Measurements from ENCODE around the gene COL8A1. TPM values are rescaled to one million over a fixed set of nuclear protein-coding genes. Genes with fewer than 3 reads are reported as not detected.

COL8A1 gene
- total and polyA plus RNA-seq, 2 donors (not counting 1 experiment from before 2014, with no cell fraction given): 0.12 TPM; not detected in 1

DNA sequence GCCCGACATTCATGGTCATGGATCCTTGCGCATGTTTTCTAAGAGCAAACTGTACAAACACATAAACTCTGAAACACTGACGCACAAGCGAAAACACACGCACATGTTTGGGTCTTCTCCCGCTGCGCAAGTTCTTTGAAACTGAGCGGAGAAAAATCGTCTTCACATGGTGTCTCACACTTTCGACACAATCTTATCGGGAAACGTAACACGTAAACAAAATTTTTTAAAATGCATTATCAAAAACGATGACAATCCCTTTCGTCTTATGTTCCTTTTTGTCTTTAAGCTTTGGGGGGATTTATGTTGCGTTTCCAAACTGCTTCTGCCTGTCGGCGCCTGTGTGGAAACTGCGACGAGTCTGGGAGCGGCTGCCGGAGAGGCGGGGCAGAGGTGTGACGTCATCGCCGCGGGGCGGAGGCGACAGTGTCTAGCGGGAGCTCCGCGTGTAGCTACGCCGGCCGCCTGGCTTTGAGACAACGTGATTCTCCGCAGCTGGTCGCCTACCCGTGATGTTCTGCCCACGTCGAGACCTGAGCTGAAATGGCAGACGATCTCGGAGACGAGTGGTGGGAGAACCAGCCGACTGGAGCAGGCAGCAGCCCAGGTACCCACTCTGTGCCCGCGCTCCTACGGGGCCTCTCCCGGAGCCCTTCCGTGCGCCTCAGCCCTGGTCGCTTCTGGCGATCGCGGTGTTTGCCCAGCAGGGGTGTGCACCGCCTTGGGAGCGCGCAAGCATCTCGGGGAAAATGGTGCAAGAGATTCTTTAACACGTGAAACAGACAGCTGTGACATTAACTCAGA, 179.2 kb downstream of the COL8A1 start, which contains the start of gene CMSS1:
Gene CMSS1 (plus strand): TSS at position 426 of the 804 bp plus-strand sequence.
- POLR2A ChIA-PET: interaction anchor here (1.4 kb wide), 1 partner anchor 443 kb away, joined by 8 read pairs; the partner anchor contains the start of gene TBC1D23
- H3K4me3 ChIP-seq (ENCODE audit: control extremely low read depth in 1 of 5, extremely low read depth in 1 of 5, insufficient read depth in 1 of 5, low read depth in 2 of 5, low read length in 4 of 5): peak within 1 kb of the TSS; percentile 71 to 99 (median 89)

More for the DNA sequence above, 179.2 kb downstream of the COL8A1 start, which contains the start of gene CMSS1:
- Mint-ChIP-seq H3K4me3 (peak within 1 kb of the TSS; percentile 99), H3K9me3 (ENCODE audit: insufficient read depth) (no peaks in the 10 kb centered on the region), H3K27ac (peak within 1 kb of the TSS; percentile 100), H3K27me3 (no peaks in the 10 kb centered on the region), H3K4me1 (peaks cover 39% of the 10 kb centered on the region)
- peak; percentile 98 for DNase-seq
- intact Hi-C loops (cut with micrococcal nuclease): loop anchor here (1.0 to 10.0 kb wide), 9 partner anchors 13 to 1755 kb away; partner anchors contain the start of genes CLDND1, CPOX, LNP1 and NIT2
- ATAC-seq (ENCODE audit: low read depth): peak; percentile 91
- CTCF ChIA-PET: interaction anchor here (0.9 to 1.9 kb wide), 10 partner anchors 9 to 774 kb away, joined by 3 to 16 read pairs (median 4); partner anchors contain the start of genes LNP1, NIT2, TBC1D23 and TOMM70
- peaks cover 16 to 17% of the 10 kb centered on the region in 2 donors for H3K4me1 ChIP-seq (ENCODE audit: control insufficient read depth in 2 of 2, insufficient read depth in 2 of 2, low read length in 2 of 2)
- no peaks in the 10 kb centered on the region for H3K36me3 ChIP-seq (replicated peaks in 1 of 2; ENCODE audit: control extremely low read depth in 1 of 2, control insufficient read depth in 1 of 2, extremely low read depth in 1 of 2, insufficient read depth in 2 of 2, low read length in 1 of 2)
- H3K4me2 ChIP-seq (replicated peaks; ENCODE audit: low read depth, low read length, poor library complexity, severe bottlenecking): peak within 1 kb of the TSS; percentile 70
- H3K27me3 ChIP-seq (replicated peaks in 1 of 4; ENCODE audit: control extremely low read depth in 1 of 4, control insufficient read depth in 3 of 4, insufficient read depth in 4 of 4, low read length in 3 of 4): no peaks in the 10 kb centered on the region
- H3K9me3 ChIP-seq (ENCODE audit: control extremely low read depth in 1 of 3, control insufficient read depth in 2 of 3, insufficient read depth in 1 of 3, low read length in 2 of 3): no peaks in the 10 kb centered on the region
- whole genome bisulfite sequencing (ENCODE audit: insufficient coverage): under 1% methylated on average over 56 of the region's 60 CpGs
- H3K27ac ChIP-seq (ENCODE audit: low read length in 2 of 2): peak within 1 kb of the TSS; percentile 85 to 91
- peak within 1 kb of the TSS; percentile 85 for H3K9ac ChIP-seq (ENCODE audit: low read length)
- TF ChIP-seq CTCF (IDR thresholded peaks at IDR 0.05) (no peak), EZH2 (IDR thresholded peaks at IDR 0.05; ENCODE audit: borderline replicate concordance, insufficient read depth, low read depth, low read length, poor library complexity, severe bottlenecking) (no peak)
- peaks cover 29% of the 10 kb centered on the region for H3K79me2 ChIP-seq (ENCODE audit: control insufficient read depth, insufficient read depth, low read length)
- peak within 1 kb of the TSS; percentile 72 for H2AFZ ChIP-seq (ENCODE audit: insufficient read depth, low read depth, low read length, poor library complexity, severe bottlenecking)
- H4K20me1 ChIP-seq (ENCODE audit: control insufficient read depth, insufficient read depth, low read length, poor library complexity, severe bottlenecking): no peaks in the 10 kb centered on the region
